Mammary epithelial cell (primary cell): ENCODE data around the gene ANO1.

Source experiments
- EZH2 ChIP-seq: IDR thresholded peaks from 2 replicates; pipeline ENCODE4 v1.6.1; 2012; ENCODE audit warnings: low read length, inconsistent platforms, borderline replicate concordance
- TF ChIP-seq, protein P1 (sequence below), 2 donors: IDR thresholded peaks in 1 of 2; conservative IDR thresholded peaks in 1 of 2; 2 replicates each; pipeline ENCODE4 v1.5.1; 2011 to 2012; ENCODE audit warnings: inconsistent platforms in 2 of 2, low read length in 2 of 2, mild to moderate bottlenecking in 2 of 2, control low read depth in 1 of 2, low read depth in 1 of 2; ENCODE audit not compliant: insufficient read depth in 1 of 2; ENCODE audit errors: extremely low read depth in 1 of 2

- no peak for TF ChIP-seq EZH2
- TF ChIP-seq, protein P1, sequence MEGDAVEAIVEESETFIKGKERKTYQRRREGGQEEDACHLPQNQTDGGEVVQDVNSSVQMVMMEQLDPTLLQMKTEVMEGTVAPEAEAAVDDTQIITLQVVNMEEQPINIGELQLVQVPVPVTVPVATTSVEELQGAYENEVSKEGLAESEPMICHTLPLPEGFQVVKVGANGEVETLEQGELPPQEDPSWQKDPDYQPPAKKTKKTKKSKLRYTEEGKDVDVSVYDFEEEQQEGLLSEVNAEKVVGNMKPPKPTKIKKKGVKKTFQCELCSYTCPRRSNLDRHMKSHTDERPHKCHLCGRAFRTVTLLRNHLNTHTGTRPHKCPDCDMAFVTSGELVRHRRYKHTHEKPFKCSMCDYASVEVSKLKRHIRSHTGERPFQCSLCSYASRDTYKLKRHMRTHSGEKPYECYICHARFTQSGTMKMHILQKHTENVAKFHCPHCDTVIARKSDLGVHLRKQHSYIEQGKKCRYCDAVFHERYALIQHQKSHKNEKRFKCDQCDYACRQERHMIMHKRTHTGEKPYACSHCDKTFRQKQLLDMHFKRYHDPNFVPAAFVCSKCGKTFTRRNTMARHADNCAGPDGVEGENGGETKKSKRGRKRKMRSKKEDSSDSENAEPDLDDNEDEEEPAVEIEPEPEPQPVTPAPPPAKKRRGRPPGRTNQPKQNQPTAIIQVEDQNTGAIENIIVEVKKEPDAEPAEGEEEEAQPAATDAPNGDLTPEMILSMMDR (conservative IDR thresholded peaks at IDR 0.05 in 1 of 2, IDR thresholded peaks at IDR 0.05 in 1 of 2; ENCODE audit: extremely low read depth in 1 of 2, insufficient read depth in 1 of 2, low read depth in 1 of 2, low read length in 2 of 2) = peak in 1 of 2 donors; percentile 9
These were observed 89.7 kb downstream of the ANO1 start for GRCh38 chr11:70167723-70168404.
